GM23338 (cell line): ENCODE measurements around the gene MRPL57.

ENCODE experiments used
- CREB1 ChIP-seq: fragments of 250-450 bp; sonication (Bioruptor Pico); IDR thresholded peaks from 2 replicates; pipeline ENCODE4 v1.5.0; 2020; ENCODE audit warnings: low read depth, mild to moderate bottlenecking, moderate library complexity
- EZH2 ChIP-seq: fragments of 200-600 bp; sonication (generic); IDR thresholded peaks from one replicate; pipeline ENCODE4 v1.8.0; 2017; ENCODE audit warnings: antibody characterized with exemption, mild to moderate bottlenecking, low read depth; ENCODE audit not compliant: unreplicated experiment
- EZH2phosphoT487 ChIP-seq: fragments of 200-600 bp; sonication (generic); IDR thresholded peaks from one replicate; pipeline ENCODE4 v1.8.1; 2018; ENCODE audit warnings: antibody characterized with exemption; ENCODE audit not compliant: unreplicated experiment
- JUNB ChIP-seq: IDR thresholded peaks from one replicate; pipeline ENCODE4 v1.6.1; 2016; ENCODE audit warnings: antibody characterized with exemption; ENCODE audit not compliant: unreplicated experiment
- NANOG ChIP-seq: IDR thresholded peaks from 2 replicates; pipeline ENCODE4 v1.6.1; 2016; ENCODE audit warnings: antibody characterized with exemption, borderline replicate concordance
- POLR2AphosphoS5 ChIP-seq: IDR thresholded peaks from 2 replicates; pipeline ENCODE4 v1.6.1; 2016; ENCODE audit warnings: antibody characterized with exemption, low read depth
- REST ChIP-seq: IDR thresholded peaks from one replicate; pipeline ENCODE4 v1.6.1; 2018; ENCODE audit warnings: antibody characterized with exemption; ENCODE audit not compliant: unreplicated experiment
- STAT1 ChIP-seq: IDR thresholded peaks from one replicate; pipeline ENCODE4 v1.6.1; 2016; ENCODE audit warnings: antibody characterized with exemption; ENCODE audit not compliant: unreplicated experiment
- ZNF331 ChIP-seq: fragments of 250-450 bp; sonication (Bioruptor Pico); IDR thresholded peaks from 2 replicates; pipeline ENCODE4 v1.5.0; 2020; ENCODE audit warnings: low read depth, mild to moderate bottlenecking, moderate library complexity
- TF ChIP-seq, protein P1 (sequence below), 2 experiments: fragments of 200-600 bp in 1 of 2; sonication (generic) in 1 of 2; conservative IDR thresholded peaks; 2 replicates each; pipeline versions ENCODE4 v1.5.1 to v1.6.1; 2016 to 2017; ENCODE audit warnings: antibody characterized with exemption in 2 of 2, low read depth in 2 of 2, mild to moderate bottlenecking in 2 of 2, moderate library complexity in 1 of 2
- TF ChIP-seq, protein P2 (sequence below): IDR thresholded peaks from 2 replicates; pipeline ENCODE4 v1.6.1; 2016; ENCODE audit warnings: antibody characterized with exemption

DNA sequence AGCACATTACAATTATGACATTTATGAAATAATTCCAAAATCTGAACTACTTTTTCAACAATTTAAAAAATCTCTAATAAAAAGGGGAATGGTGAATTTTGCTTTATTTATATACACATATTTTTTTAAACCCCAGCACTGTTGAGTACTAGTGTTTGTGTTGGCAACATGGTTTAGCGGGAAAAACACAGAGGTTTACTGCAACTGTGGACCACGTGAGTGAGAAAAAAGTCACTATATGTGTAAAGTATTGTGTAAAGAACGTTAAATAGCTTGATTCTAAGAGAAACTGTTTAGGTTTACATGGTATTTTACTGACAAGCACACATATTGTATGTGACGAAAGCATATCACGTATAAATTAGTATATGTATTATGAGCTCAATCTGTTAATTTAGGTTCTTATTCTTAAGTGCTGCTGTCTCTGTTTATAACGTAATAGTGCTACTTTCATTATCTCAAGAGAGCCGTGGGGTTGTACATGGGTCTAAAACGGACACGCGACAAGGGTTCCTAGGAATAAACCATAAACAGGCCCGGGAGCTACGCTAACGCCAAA is 723 bp upstream of the MRPL57 start:
- TF ChIP-seq, protein P1, sequence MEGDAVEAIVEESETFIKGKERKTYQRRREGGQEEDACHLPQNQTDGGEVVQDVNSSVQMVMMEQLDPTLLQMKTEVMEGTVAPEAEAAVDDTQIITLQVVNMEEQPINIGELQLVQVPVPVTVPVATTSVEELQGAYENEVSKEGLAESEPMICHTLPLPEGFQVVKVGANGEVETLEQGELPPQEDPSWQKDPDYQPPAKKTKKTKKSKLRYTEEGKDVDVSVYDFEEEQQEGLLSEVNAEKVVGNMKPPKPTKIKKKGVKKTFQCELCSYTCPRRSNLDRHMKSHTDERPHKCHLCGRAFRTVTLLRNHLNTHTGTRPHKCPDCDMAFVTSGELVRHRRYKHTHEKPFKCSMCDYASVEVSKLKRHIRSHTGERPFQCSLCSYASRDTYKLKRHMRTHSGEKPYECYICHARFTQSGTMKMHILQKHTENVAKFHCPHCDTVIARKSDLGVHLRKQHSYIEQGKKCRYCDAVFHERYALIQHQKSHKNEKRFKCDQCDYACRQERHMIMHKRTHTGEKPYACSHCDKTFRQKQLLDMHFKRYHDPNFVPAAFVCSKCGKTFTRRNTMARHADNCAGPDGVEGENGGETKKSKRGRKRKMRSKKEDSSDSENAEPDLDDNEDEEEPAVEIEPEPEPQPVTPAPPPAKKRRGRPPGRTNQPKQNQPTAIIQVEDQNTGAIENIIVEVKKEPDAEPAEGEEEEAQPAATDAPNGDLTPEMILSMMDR (conservative IDR thresholded peaks at IDR 0.05; ENCODE audit: low read depth in 2 of 2) = no peak
- no peak for TF ChIP-seq CREB1 (CRISPR knock-in tag)
- TF ChIP-seq POLR2AphosphoS5 = no peak
- TF ChIP-seq EZH2phosphoT487 = no peak
- TF ChIP-seq EZH2 = no peak
- TF ChIP-seq, protein P2, sequence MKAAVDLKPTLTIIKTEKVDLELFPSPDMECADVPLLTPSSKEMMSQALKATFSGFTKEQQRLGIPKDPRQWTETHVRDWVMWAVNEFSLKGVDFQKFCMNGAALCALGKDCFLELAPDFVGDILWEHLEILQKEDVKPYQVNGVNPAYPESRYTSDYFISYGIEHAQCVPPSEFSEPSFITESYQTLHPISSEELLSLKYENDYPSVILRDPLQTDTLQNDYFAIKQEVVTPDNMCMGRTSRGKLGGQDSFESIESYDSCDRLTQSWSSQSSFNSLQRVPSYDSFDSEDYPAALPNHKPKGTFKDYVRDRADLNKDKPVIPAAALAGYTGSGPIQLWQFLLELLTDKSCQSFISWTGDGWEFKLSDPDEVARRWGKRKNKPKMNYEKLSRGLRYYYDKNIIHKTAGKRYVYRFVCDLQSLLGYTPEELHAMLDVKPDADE = no peak
- TF ChIP-seq REST = no peak
- TF ChIP-seq STAT1 = no peak
- TF ChIP-seq ZNF331 (CRISPR knock-in tag) = no peak
- TF ChIP-seq JUNB = no peak
- no peak for TF ChIP-seq NANOG
